ENCODE data around the gene TBC1D25. TPM values are rescaled to one million over a fixed set of nuclear protein-coding genes. Genes with fewer than 3 reads are reported as not detected.
"Not testable (repeated sequence)": the region's sequence is repeated elsewhere in the genome, so short reads cannot be mapped to it uniquely, and the experiment has no call there.

Gene TBC1D25
- total and polyA plus RNA-seq, 2 experiments from 2014 or later, result 1.9 to 4.5 TPM

GRCh38 chrX:48541140-48541814, 1.8 kb downstream of the TBC1D25 start (continued):
- no peak for TF ChIP-seq REST (IDR thresholded peaks at IDR 0.05; ENCODE audit: unreplicated experiment)
- no peak for TF ChIP-seq ZNF331 (CRISPR knock-in tag; IDR thresholded peaks at IDR 0.05; ENCODE audit: low read depth)
- TF ChIP-seq CREB1 (CRISPR knock-in tag; IDR thresholded peaks at IDR 0.05; ENCODE audit: low read depth), result no peak

- Mint-ChIP-seq H3K4me3 (no peak overlapping the region), H3K27ac (no peak overlapping the region), H3K27me3 (ENCODE audit: insufficient read depth, low read depth, poor library complexity) (no peaks in the 10 kb centered on the region), H3K9me3 (no peaks in the 10 kb centered on the region), H3K36me3 (ENCODE audit: low read depth) (peaks cover 6% of the 10 kb centered on the region; the same call in 1 of the 3 replicates), H3K4me1 (no peaks in the 10 kb centered on the region)
- Histone ChIP-seq H3K79me2 (replicated peaks; ENCODE audit: insufficient read depth) (no peaks in the 10 kb centered on the region), H3K4me2 (no peak overlapping the region), H3K27ac (ENCODE audit: low read depth) (no peak overlapping the region), H2AFZ (no peak overlapping the region), H3K27me3 (ENCODE audit: insufficient read depth) (no peaks in the 10 kb centered on the region), H3K4me3 (no peak overlapping the region), H3K36me3 (ENCODE audit: insufficient read depth) (no peaks in the 10 kb centered on the region), H3K9me2 (ENCODE audit: insufficient read depth) (no peaks in the 10 kb centered on the region), H4K20me1 (replicated peaks; ENCODE audit: insufficient read depth) (no peaks in the 10 kb centered on the region), H3F3A (replicated peaks; ENCODE audit: low read depth) (no peaks in the 10 kb centered on the region), H3K4me1 (ENCODE audit: insufficient read depth) (no peaks in the 10 kb centered on the region)
- no peak for TF ChIP-seq ZNF462 (CRISPR knock-in tag; IDR thresholded peaks at IDR 0.05)
- TF ChIP-seq STAT1 (IDR thresholded peaks at IDR 0.05; ENCODE audit: unreplicated experiment), result no peak
- TF ChIP-seq EZH2phosphoT487 (IDR thresholded peaks at IDR 0.05; ENCODE audit: unreplicated experiment), result no peak
- TF ChIP-seq ZNF114 (CRISPR knock-in tag; IDR thresholded peaks at IDR 0.05), result no peak
- TF ChIP-seq ZNF331 (CRISPR knock-in tag; IDR thresholded peaks at IDR 0.05; ENCODE audit: low read depth), result no peak
- TF ChIP-seq JUNB (IDR thresholded peaks at IDR 0.05; ENCODE audit: unreplicated experiment), result no peak
- TF ChIP-seq EZH2 (IDR thresholded peaks at IDR 0.05; ENCODE audit: low read depth, unreplicated experiment), result no peak
- ATAC-seq, result no peak
- DNase-seq (ENCODE audit: low spot score), result no peak
Measured at GRCh38 chrX:48548871-48549270, 9.4 kb downstream of the TBC1D25 start.

- not testable (repeated sequence) for H3K36me3 Mint-ChIP-seq (ENCODE audit: low read depth); H3K36me3 ChIP-seq (ENCODE audit: insufficient read depth); H3K4me3 ChIP-seq; DNase-seq (ENCODE audit: low spot score); H3K79me2 ChIP-seq (replicated peaks; ENCODE audit: insufficient read depth); H3K27me3 Mint-ChIP-seq (ENCODE audit: insufficient read depth, low read depth, poor library complexity); ATAC-seq; H3F3A ChIP-seq (replicated peaks; ENCODE audit: low read depth); H3K4me1 Mint-ChIP-seq; H3K9me3 Mint-ChIP-seq; H3K4me3 Mint-ChIP-seq; H3K27ac ChIP-seq (ENCODE audit: low read depth); H3K4me1 ChIP-seq (ENCODE audit: insufficient read depth); H3K27me3 ChIP-seq (ENCODE audit: insufficient read depth); H3K27ac Mint-ChIP-seq; H3K4me2 ChIP-seq; H3K9me2 ChIP-seq (ENCODE audit: insufficient read depth); H2AFZ ChIP-seq; H4K20me1 ChIP-seq (replicated peaks; ENCODE audit: insufficient read depth)
Measured at GRCh38 chrX:48555731-48556325, 16.3 kb downstream of the TBC1D25 start.

All from GM23338 (cell line).